Renal pelvis (tissue), 4 donors: ENCODE measurements around the gene SEMA4B. TPM values are rescaled to one million over a fixed set of nuclear protein-coding genes. Genes with fewer than 3 reads are reported as not detected.
A peak's percentile ranks its signal among the peaks of the same experiment; 100 is the strongest.
"Not testable (repeated sequence)": the region's sequence is repeated elsewhere in the genome, so short reads cannot be mapped to it uniquely, and the experiment has no call there.

ENCODE experiments used
- DNase-seq: peaks from one replicate; pipeline ENCODE4 v3.0.0-alpha.2; 2013
- polyA plus RNA-seq, 3 donors: library from polyadenylated mRNA; unstranded; fragments of 120-200 nt; gene quantifications; one replicate each; pipeline ENCODE4 v1.2.1, GENCODE V29; 2013; ENCODE audit not compliant: insufficient read length in 3 of 3

SEMA4B gene
- polyA plus RNA-seq, 3 donors, result 46.9 to 52.5 (median 50.3) TPM

- DNase-seq, result no peak
Observed at GRCh38 chr15:90248789-90249202, 47.7 kb downstream of the SEMA4B start.

- peak; percentile 93 for DNase-seq
Observed at GRCh38 chr15:90249203-90249863, 48.2 kb downstream of the SEMA4B start, which contains the start of gene TTLL13. Gene TTLL13 (plus strand): TSS chr15:90249556. CDS start chr15:90250631, 1,075 bp downstream.

- no peak for DNase-seq
Observed at GRCh38 chr15:90257776-90258175, 56.6 kb downstream of the SEMA4B start.

- DNase-seq, result no peak
Observed at GRCh38 chr15:90259524-90259923, 58.4 kb downstream of the SEMA4B start.

- not testable (repeated sequence) for DNase-seq
Observed at GRCh38 chr15:90260731-90261130, 59.6 kb downstream of the SEMA4B start.

- DNase-seq, result no peak
Observed at GRCh38 chr15:90261811-90262210, 60.7 kb downstream of the SEMA4B start.

- no peak for DNase-seq
Observed at GRCh38 chr15:90262426-90262825, 61.3 kb downstream of the SEMA4B start.

GRCh38 chr15:90264671-90265070 is 63.5 kb downstream of the SEMA4B start:
- DNase-seq, result no peak

GRCh38 chr15:90265271-90266060 is 64.3 kb downstream of the SEMA4B start, which contains the start of gene NGRN:
Gene NGRN (plus strand): TSS chr15:90265672. CDS start chr15:90265713, 41 bp downstream.
- DNase-seq, result peak; percentile 94

- peak; percentile 38 for DNase-seq
Observed at GRCh38 chr15:90266061-90266431, 64.9 kb downstream of the SEMA4B start.

GRCh38 chr15:90266485-90266884 is 65.4 kb downstream of the SEMA4B start:
- no peak for DNase-seq

- DNase-seq, result no peak
Observed at GRCh38 chr15:90268415-90268814, 67.3 kb downstream of the SEMA4B start.

GRCh38 chr15:90270502-90271150 is 69.5 kb downstream of the SEMA4B start:
- no peak for DNase-seq

- DNase-seq, result no peak
Observed at GRCh38 chr15:90271459-90272166, 70.5 kb downstream of the SEMA4B start.

- not testable (repeated sequence) for DNase-seq
Observed at GRCh38 chr15:90278467-90278866, 77.3 kb downstream of the SEMA4B start.

Other genes starting within 250 kb of the SEMA4B start
- gene ZNF710, start 200.0 kb upstream of the SEMA4B start, polyA plus RNA-seq, result 10 to 100 TPM; 17.6 to 26.6 (median 17.9) TPM
- 100 to 1,000 TPM; 195 to 249 (median 224) TPM for gene IDH2, start 98.9 kb upstream of the SEMA4B start, polyA plus RNA-seq
- 10 to 100 TPM; 55.7 to 63.4 (median 63.0) TPM for gene CIB1, start 32.6 kb downstream of the SEMA4B start, polyA plus RNA-seq
- gene GDPGP1, start 32.9 kb downstream of the SEMA4B start, polyA plus RNA-seq, result 1 to 10 TPM; 4.2 to 6.5 (median 4.6) TPM
- under 1 TPM in 1 of 3 donors, not detected in 2; 0.07 TPM for gene TTLL13, start 48.2 kb downstream of the SEMA4B start, polyA plus RNA-seq
- 100 to 1,000 TPM; 112 to 132 (median 113) TPM for gene NGRN, start 64.3 kb downstream of the SEMA4B start, polyA plus RNA-seq
- gene ZNF774, start 151.0 kb downstream of the SEMA4B start, polyA plus RNA-seq, result 1 to 10 TPM; 4.2 to 7.8 (median 5.8) TPM
- gene IQGAP1, start 186.9 kb downstream of the SEMA4B start, polyA plus RNA-seq, result 100 to 1,000 TPM; 127 to 186 (median 167) TPM